Measurements from ENCODE around the gene PPP2R3C. TPM values are rescaled to one million over a fixed set of nuclear protein-coding genes. Genes with fewer than 3 reads are reported as not detected.
"Not testable (repeated sequence)": the region's sequence is repeated elsewhere in the genome, so short reads cannot be mapped to it uniquely, and the experiment has no call there.

PPP2R3C gene
- total and polyA plus RNA-seq, 7 donors = 22.9 to 67.0 (median 30.9) TPM

DNA sequence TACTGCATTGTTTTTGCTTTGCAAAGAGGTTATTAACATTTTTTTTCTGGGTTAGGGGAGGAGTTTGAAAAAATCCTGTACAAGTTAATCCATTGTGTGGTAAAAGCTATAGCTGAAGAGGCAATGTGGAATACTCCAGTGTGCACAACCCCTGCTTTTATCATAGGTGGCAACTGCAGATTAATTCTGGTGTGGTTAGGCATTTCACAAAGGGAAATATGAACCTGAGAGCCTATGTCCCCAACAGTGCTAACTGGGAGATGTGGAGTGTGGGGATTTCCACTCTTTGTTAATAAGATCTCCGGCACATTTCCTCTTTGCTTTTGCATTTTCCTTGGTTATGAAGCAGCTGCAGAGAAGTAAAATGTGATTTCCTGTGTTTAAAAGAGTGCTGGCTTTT, 34.2 kb upstream of the PPP2R3C start:
- Histone ChIP-seq H3K27ac (no peak overlapping the region), H3K27me3 (ENCODE audit: insufficient read depth in 3 of 3, low read length in 2 of 3) (no peaks in the 10 kb centered on the region), H3K36me3 (ENCODE audit: insufficient read depth in 1 of 2, low read depth in 1 of 2) (peaks cover 2 to 5% of the 10 kb centered on the region in 2 donors), H3K4me3 (no peak overlapping the region), H3K4me1 (peaks cover 6% of the 10 kb centered on the region), H3K9me3 (no peaks in the 10 kb centered on the region)
- DNase-seq = no peak
- TF ChIP-seq, protein P1, sequence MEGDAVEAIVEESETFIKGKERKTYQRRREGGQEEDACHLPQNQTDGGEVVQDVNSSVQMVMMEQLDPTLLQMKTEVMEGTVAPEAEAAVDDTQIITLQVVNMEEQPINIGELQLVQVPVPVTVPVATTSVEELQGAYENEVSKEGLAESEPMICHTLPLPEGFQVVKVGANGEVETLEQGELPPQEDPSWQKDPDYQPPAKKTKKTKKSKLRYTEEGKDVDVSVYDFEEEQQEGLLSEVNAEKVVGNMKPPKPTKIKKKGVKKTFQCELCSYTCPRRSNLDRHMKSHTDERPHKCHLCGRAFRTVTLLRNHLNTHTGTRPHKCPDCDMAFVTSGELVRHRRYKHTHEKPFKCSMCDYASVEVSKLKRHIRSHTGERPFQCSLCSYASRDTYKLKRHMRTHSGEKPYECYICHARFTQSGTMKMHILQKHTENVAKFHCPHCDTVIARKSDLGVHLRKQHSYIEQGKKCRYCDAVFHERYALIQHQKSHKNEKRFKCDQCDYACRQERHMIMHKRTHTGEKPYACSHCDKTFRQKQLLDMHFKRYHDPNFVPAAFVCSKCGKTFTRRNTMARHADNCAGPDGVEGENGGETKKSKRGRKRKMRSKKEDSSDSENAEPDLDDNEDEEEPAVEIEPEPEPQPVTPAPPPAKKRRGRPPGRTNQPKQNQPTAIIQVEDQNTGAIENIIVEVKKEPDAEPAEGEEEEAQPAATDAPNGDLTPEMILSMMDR (IDR thresholded peaks at IDR 0.05) = no peak
- 8 to 21% (median 15%) methylated on average over 1 of the region's 1 CpG for WGBS, 3 donors
- intact Hi-C loops (cut with DNase I) = no loop called here
- ATAC-seq = peak in 1 of 4 donors; percentile 45

DNA sequence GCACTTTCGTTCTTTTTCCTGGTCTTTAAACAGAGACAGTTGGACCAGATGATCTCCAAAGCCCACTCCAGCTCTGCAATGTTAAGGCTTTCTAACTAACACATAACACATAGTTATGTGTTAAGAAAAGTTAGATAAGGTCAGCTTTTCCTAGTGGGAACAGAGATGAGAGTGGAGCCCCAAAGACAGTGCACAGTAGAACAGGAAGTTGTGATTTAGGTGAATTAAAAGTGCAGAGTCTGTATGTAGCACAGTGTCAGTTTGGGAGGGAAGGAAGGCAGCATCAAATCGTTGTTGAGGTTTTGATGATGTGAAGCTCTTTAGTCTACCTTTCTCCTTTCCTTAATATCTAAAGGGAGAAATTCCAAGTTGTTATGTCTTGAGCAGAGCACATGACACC, 32.2 kb upstream of the PPP2R3C start:
- Histone ChIP-seq H3K36me3 (ENCODE audit: insufficient read depth in 1 of 2, low read depth in 1 of 2) (peaks cover 1 to 4% of the 10 kb centered on the region in 2 donors), H3K9me3 (no peaks in the 10 kb centered on the region), H3K4me3 (no peak overlapping the region), H3K4me1 (peaks cover 6% of the 10 kb centered on the region), H3K27ac (no peak overlapping the region), H3K27me3 (ENCODE audit: insufficient read depth in 3 of 3, low read length in 2 of 3) (no peaks in the 10 kb centered on the region)
- DNase-seq (no peak), ATAC-seq (no peak)
- TF ChIP-seq, protein P1 (IDR thresholded peaks at IDR 0.05) = no peak
- intact Hi-C loops (cut with DNase I) = no loop called here
- WGBS, 3 donors = 75 to 84% (median 83%) methylated on average over 2 of the region's 2 CpGs

DNA sequence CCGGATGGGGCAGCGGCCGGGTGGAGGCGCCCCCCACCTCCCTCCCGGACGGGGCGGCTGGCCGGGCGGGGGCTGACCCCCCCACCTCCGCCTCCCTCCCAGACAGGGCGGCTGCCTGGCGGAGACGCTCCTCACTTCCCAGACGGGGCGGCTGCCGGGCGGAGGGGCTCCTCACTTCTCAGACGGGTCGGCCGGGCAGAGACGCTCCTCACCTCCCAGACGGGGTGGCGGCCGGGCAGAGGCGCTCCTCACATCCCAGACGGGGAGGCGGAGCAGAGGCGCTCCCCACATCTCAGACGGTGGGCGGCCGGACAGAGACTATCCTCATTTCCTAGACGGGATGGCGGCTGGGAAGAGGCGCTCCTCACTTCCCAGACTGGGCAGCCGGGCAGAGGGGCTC, 30.7 kb upstream of the PPP2R3C start:
- H3K4me3 ChIP-seq; DNase-seq; H3K4me1 ChIP-seq; ATAC-seq; H3K27ac ChIP-seq; H3K9me3 ChIP-seq; H3K27me3 ChIP-seq (ENCODE audit: insufficient read depth in 3 of 3, low read length in 2 of 3); H3K36me3 ChIP-seq (ENCODE audit: insufficient read depth in 1 of 2, low read depth in 1 of 2); intact Hi-C loops (cut with DNase I): not testable (repeated sequence)
- 95 to 99% (median 98%) methylated on average over 31 to 35 of the region's 35 CpGs for WGBS, 3 donors

DNA sequence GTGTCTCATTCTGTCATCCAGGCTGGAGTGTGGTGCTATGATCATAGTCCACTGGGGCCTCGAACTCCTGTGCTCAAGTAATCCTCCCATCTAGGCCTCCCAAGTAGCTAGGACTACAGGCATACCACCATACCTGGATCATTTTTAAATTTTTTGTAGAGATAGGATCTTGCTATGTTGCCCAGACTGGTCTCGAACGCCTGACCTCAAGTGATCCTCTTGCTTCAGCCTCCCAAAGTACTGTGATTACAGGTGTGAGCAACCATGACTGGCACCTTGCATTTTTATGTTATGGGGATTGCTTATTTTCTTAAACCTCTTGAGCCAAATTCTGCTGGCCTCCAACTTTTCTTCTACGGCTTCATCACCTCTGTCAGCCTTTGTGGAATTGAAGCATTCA, 27.4 kb upstream of the PPP2R3C start:
- no peak for DNase-seq
- 98 to 99% (median 98%) methylated on average over 4 of the region's 4 CpGs for WGBS, 3 donors
- TF ChIP-seq, protein P1 (IDR thresholded peaks at IDR 0.05) = no peak
- Histone ChIP-seq H3K27ac (no peak overlapping the region), H3K9me3 (no peaks in the 10 kb centered on the region), H3K27me3 (ENCODE audit: insufficient read depth in 3 of 3, low read length in 2 of 3) (no peaks in the 10 kb centered on the region), H3K36me3 (ENCODE audit: insufficient read depth in 1 of 2, low read depth in 1 of 2) (no peaks in the 10 kb centered on the region), H3K4me1 (no peaks in the 10 kb centered on the region), H3K4me3 (no peak overlapping the region)
- intact Hi-C loops (cut with DNase I) = loop anchor here in 1 of 2 donors (10.0 kb wide), 1 partner anchor 146 kb away; the partner anchor contains the start of gene PSMA6
- no peak for ATAC-seq

DNA sequence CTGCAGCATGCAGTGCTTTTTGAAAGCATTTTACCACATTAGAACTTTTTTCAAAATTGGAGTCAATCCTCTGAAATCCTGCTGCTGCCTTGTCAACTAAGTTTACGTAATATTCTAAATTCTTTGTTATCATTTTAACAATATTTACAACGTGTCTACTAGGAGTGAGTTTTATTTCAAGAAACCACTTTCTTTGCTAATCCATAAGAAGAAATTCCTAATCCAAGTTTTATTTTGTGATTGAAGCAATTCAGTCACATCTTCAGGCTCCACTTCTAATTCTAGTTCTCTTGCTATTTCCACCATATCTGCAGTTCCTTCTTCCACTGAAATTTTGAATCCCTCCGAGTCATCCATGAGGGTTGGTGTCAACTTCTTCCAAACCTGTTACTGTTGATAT, 25.9 kb upstream of the PPP2R3C start:
- DNase-seq (no peak), ATAC-seq (no peak)
- 92 to 94% (median 93%) methylated on average over 3 of the region's 3 CpGs for WGBS, 3 donors
- TF ChIP-seq, protein P1 (IDR thresholded peaks at IDR 0.05) = no peak
- no peak overlapping the region for H3K27ac ChIP-seq
- H3K9me3 ChIP-seq = no peaks in the 10 kb centered on the region
- no peak overlapping the region for H3K4me3 ChIP-seq
- no peaks in the 10 kb centered on the region for H3K4me1 ChIP-seq
- intact Hi-C loops (cut with DNase I) = loop anchor here in 1 of 2 donors (10.0 kb wide), 1 partner anchor 147 kb away; the partner anchor contains the start of gene PSMA6
- H3K36me3 ChIP-seq (ENCODE audit: insufficient read depth in 1 of 2, low read depth in 1 of 2) = no peaks in the 10 kb centered on the region
- no peaks in the 10 kb centered on the region for H3K27me3 ChIP-seq (ENCODE audit: insufficient read depth in 3 of 3, low read length in 2 of 3)

All from psoas muscle (tissue), 8 donors.